Heart left ventricle (tissue), 16 donors: ENCODE measurements around the gene NINJ1. TPM values are rescaled to one million over a fixed set of nuclear protein-coding genes. Genes with fewer than 3 reads are reported as not detected.
A peak's percentile ranks its signal among the peaks of the same experiment; 100 is the strongest.

Experiments used
- ATAC-seq, 4 donors: fragments of 200-7000 bp; cut with Tn5 transposase; one replicate each; pipeline ENCODE4 v1.9.1; 2020 to 2022; ENCODE audit warnings: moderate library complexity in 4 of 4, mild to moderate bottlenecking in 3 of 4, moderate number of reproducible peaks in 1 of 4
- DNase-seq, 5 donors: peaks; one replicate each; pipeline ENCODE4 v3.0.0-alpha.2; 2020
- H3K27ac ChIP-seq, 12 donors: fragments of 200-600 bp; sonication (generic) in 4 of 12; one replicate each; pipeline versions ENCODE4 v1.5.0 to v1.8.0; 2016 to 2022; ENCODE audit warnings: mild to moderate bottlenecking in 2 of 12
- H3K27me3 ChIP-seq, 9 donors: fragments of 200-600 bp; sonication (generic) in 2 of 9; one replicate each; pipeline versions ENCODE4 v1.5.1 to v1.8.0; 2016 to 2022; ENCODE audit warnings: mild to moderate bottlenecking in 3 of 9
- H3K36me3 ChIP-seq, 9 donors: fragments of 200-600 bp; sonication (generic) in 2 of 9; one replicate each; pipeline versions ENCODE4 v1.5.0 to v1.8.0; 2018 to 2022; ENCODE audit warnings: mild to moderate bottlenecking in 2 of 9
- H3K4me1 ChIP-seq, 12 donors: fragments of 200-600 bp; sonication (generic) in 4 of 12; one replicate each; pipeline versions ENCODE4 v1.5.0 to v1.8.0; 2016 to 2022; ENCODE audit warnings: mild to moderate bottlenecking in 3 of 12
- H3K4me3 ChIP-seq, 12 donors: fragments of 200-600 bp; sonication (generic) in 4 of 12; one replicate each; pipeline versions ENCODE4 v1.5.0 to v1.8.0; 2017 to 2022; ENCODE audit warnings: mild to moderate bottlenecking in 9 of 12, moderate library complexity in 4 of 12
- H3K9me3 ChIP-seq, 12 donors: fragments of 200-600 bp; sonication (generic) in 4 of 12; one replicate each; pipeline versions ENCODE4 v1.5.0 to v1.8.0; 2016 to 2022; ENCODE audit warnings: mild to moderate bottlenecking in 1 of 12
- POLR2A ChIP-seq, 2 donors: fragments of 450-650 bp; IDR thresholded peaks; one replicate each; pipeline ENCODE4 v1.6.1; 2017; ENCODE audit warnings: antibody characterized with exemption in 2 of 2, mild to moderate bottlenecking in 2 of 2, moderate library complexity in 2 of 2
- WGBS, 4 donors: extraction: QIAGEN DNeasy Blood & Tissue Kit in 2 of 4; methylation state at CpG; one replicate each; pipeline versions ENCODE4 v1.1.5 to v1.1.7; 2013 to 2018; 5-methylcytosine and 5-hydroxymethylcytosine counted together
- intact Hi-C, 10 donors: fragments of 100-400 bp; cut with DNase I; formaldehyde crosslinking; loops; one replicate each; pipeline versions ENCODE4 v1.11.1 to v1.14.2; 2022
- polyA plus RNA-seq, 2 donors: library from polyadenylated mRNA; stranded (reverse); fragments of 200-250 nt; gene quantifications; one replicate each; pipeline ENCODE4 v1.2.3, GENCODE V29; 2013
- total RNA-seq, 9 donors: library from RNA; depleted of rRNA in 2 of 9; stranded (reverse); fragments of >200 nt in 2 of 9; fragmentation: NEBNext Ultra II Directional in 3 of 9; extraction: Animal tissue kit (Norgen Biotek cat#: 25700) in 3 of 9; gene quantifications; one replicate each; pipeline versions ENCODE4 v1.1.0 to v1.2.4, GENCODE V29; 2016 to 2023
- TF ChIP-seq, protein P1 (sequence below), 12 donors: fragments of 200-600 bp; sonication (generic) in 4 of 12; IDR thresholded peaks; one replicate each; pipeline versions ENCODE4 v1.5.0 to v1.8.0; 2018 to 2022; ENCODE audit warnings: antibody characterized with exemption in 12 of 12, mild to moderate bottlenecking in 5 of 12
- donor health status: ischemic (EF 13 %, LVEDD 7.1; RV severe dilation, severe dysfunction).
- donor health status: healthy with polysubstance abuse.
- donor health status: DM: no; HTN: yes; CAD: no.
- donor health status: DM: no; HTN: no; CAD: no.
- donor health status: ischemic (EF 25% LVEDD 6.9; RV normal size, moderate dysfunction).
- donor health status: ischemic (EF 25% LVEDD 5.7; RV mildly dilated, moderate dysfunction).
- donor health status: healthy.
- donor health status: DM: yes; HTN: yes; CAD: no.
- donor health status: ischemic (EF 35%, LVEDD 5.7; RV mildly dilated, moderate dysfunction).
- donor health status: nonischemic (EF 11% LVEDD 7.7; RV severe dilation, severe dysfunction).
- donor health status: DM: yes; HTN: yes; CAD: no.
- donor health status: PGD.
- donor health status: ischemic (EF 29% LVEDD 5.4; RV normal size, mild dysfunction).
- donor health status: nonischemic (EF 23%, LVEDD 6.1; RV moderate dilation, normal function).

The NINJ1 gene
- total and polyA plus RNA-seq, 11 donors = 42.2 to 96.1 (median 52.9) TPM

DNA sequence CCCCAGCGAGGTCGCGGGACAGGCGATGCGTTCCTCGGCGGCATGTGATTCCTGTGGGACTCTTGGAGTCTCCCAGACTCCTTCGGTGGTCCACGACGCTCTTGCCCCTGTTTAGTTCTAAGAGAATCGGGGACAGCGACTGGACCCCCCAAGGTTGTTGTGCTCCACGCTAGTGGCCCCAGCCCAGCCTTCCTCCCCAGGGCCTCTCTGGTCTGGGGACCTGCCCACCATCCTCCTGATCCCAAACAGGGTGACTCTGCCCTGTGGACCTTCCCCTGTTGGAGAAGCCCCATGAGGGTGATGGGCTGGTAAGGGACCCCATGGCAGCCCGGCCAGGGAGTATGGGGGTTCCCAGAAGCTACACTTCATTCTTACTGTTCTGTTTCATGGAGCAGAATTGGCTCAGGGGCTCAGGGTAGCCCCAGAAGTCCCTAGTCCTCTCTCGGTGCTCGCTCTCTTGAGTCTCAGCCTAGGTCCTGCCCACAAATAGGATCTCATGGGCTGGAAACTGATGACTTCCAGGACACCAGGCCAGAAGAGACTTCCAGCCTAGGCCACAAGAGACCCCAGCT, 37.2 kb downstream of the NINJ1 start:
- WGBS, 4 donors = 16 to 23% (median 19%) methylated on average over 13 to 16 of the region's 16 CpGs
- Histone ChIP-seq H3K4me3 (peak overlapping the region; percentile 51 to 100 (median 94)), H3K9me3 (peaks cover 0 to 3% (median 0%) of the 10 kb centered on the region in 12 donors), H3K27me3 (no peaks in the 10 kb centered on the region), H3K27ac (peak overlapping the region; percentile 74 to 98 (median 92)), H3K4me1 (peaks cover 15 to 67% (median 54%) of the 10 kb centered on the region in 12 donors), H3K36me3 (no peaks in the 10 kb centered on the region)
- TF ChIP-seq POLR2A (IDR thresholded peaks at IDR 0.05) = no peak
- TF ChIP-seq, protein P1, sequence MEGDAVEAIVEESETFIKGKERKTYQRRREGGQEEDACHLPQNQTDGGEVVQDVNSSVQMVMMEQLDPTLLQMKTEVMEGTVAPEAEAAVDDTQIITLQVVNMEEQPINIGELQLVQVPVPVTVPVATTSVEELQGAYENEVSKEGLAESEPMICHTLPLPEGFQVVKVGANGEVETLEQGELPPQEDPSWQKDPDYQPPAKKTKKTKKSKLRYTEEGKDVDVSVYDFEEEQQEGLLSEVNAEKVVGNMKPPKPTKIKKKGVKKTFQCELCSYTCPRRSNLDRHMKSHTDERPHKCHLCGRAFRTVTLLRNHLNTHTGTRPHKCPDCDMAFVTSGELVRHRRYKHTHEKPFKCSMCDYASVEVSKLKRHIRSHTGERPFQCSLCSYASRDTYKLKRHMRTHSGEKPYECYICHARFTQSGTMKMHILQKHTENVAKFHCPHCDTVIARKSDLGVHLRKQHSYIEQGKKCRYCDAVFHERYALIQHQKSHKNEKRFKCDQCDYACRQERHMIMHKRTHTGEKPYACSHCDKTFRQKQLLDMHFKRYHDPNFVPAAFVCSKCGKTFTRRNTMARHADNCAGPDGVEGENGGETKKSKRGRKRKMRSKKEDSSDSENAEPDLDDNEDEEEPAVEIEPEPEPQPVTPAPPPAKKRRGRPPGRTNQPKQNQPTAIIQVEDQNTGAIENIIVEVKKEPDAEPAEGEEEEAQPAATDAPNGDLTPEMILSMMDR (IDR thresholded peaks at IDR 0.05) = no peak
- DNase-seq (peak in 2 of 5 donors; percentile 1 to 33), ATAC-seq (no peak)
- intact Hi-C loops = loop anchor here in 5 of 10 donors (5.0 to 10.0 kb wide), 5 partner anchors 35 to 468 kb away; partner anchors contain the start of genes FAM120A (in 2 of the 5), FAM120AOS (in 2 of the 5) and NINJ1 (in 2 of the 5)

DNA sequence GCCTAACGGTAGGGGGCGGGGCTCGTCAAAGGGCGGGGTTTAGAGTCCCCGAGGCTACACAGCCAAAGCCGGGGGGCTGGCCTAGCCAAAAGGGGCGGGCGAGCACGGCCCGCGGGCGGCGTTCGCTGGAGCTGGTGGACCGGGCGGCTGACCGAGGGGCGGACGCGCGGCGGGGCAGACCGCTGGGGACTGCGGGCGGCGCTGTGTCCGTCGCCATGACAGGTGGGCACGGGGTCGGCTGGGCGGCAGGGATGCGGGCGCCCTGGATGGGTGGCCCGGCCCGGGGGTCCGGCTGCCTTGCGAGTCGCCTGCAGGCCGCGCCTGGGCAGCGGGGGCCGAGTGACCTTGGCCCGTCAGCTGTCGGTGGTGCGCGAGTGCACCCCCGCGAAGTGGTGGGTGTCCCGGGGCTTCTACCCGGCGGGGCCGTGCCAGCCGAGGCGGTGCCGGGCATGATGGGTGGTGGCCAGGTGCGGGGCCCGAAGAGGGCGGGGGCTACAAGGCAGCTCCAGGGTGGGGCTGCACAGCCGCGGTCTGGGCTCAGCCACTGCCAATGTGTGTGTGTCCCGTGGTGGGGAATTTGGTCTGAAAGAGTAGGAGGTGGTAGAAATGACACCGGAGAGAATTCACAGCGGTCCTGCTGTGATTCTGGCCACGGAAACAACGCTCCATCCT, 37.8 kb downstream of the NINJ1 start, which contains the start of gene CARD19:
CARD19 (plus strand) TSS at position 87 of the 672 bp plus-strand sequence; CDS start at position 216, 129 bp downstream.
- peak; percentile 94 to 99 for TF ChIP-seq POLR2A (IDR thresholded peaks at IDR 0.05)
- TF ChIP-seq, protein P1 (IDR thresholded peaks at IDR 0.05) = peak in 2 of 12 donors; percentile 5 to 23
- no peaks in the 10 kb centered on the region for H3K36me3 ChIP-seq
- H3K4me1 ChIP-seq = peaks cover 15 to 67% (median 54%) of the 10 kb centered on the region in 12 donors
- DNase-seq = peak in 4 of 5 donors; percentile 55 to 73 (median 63)
- H3K27ac ChIP-seq = peak within 1 kb of the TSS; percentile 80 to 98 (median 96)
- no peaks in the 10 kb centered on the region for H3K27me3 ChIP-seq
- 1% methylated on average over 17 to 65 of the region's 65 CpGs for WGBS, 4 donors
- peaks cover 0 to 10% (median 0%) of the 10 kb centered on the region in 12 donors for H3K9me3 ChIP-seq
- peak in 2 of 4 donors; percentile 8 to 10 for ATAC-seq
- intact Hi-C loops = loop anchor here in 5 of 10 donors (5.0 to 10.0 kb wide), 5 partner anchors 36 to 469 kb away; partner anchors contain the start of genes FAM120A (in 2 of the 5), FAM120AOS (in 2 of the 5) and NINJ1 (in 2 of the 5)
- peak within 1 kb of the TSS; percentile 51 to 100 (median 94) for H3K4me3 ChIP-seq

DNA sequence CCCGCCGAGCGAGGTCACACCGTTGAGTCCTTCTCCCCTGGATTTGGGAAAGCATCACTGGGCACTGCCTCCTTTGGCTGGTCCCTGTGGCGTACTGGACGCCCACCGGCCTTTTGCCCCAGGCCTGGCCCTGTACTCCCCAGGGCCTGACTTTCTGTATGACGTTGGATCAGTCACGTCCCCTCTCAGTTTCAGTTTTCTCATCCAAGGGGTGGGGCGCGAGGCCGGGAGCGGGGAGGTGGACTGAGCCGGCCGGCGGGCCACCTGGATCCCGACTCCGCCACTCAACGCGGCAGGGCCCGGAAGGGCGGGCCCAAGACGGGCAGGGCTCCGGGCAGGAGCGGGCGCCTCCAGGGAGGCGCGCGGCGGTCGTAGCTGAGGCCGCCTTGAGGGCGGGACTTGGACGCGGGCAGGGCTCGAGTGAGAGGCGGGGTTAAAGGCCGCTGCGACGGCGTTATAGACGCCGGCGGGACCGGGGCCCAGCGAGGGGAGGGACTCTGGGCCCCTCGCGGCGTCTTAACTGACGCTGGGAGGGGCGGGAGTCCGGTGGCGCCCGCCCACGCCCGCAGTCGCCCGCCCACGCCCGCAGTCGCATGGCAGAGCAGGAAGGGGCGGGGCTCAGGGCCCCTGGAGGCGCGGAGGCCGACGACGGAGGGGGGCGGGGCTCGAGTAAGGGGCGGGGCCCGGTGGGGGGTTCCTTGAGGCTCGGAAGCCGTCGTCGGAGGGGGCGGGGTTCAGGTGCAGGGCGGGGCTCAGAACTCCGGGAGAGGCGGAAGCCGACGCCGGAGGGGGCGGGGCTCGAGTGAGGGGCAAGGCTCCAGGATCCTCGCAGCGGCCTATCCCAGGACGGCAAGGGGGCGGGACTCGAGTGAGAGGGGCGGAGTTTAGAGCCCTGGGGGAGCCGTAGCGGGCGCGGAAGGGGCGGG, 38.6 kb downstream of the NINJ1 start:
- peaks cover 15 to 67% (median 54%) of the 10 kb centered on the region in 12 donors for H3K4me1 ChIP-seq
- TF ChIP-seq, protein P1 (IDR thresholded peaks at IDR 0.05) = no peak
- peak in 1 of 2 donors; percentile 86 for TF ChIP-seq POLR2A (IDR thresholded peaks at IDR 0.05)
- WGBS, 4 donors = 5 to 16% (median 10%) methylated on average over 26 to 95 of the region's 95 CpGs
- peak; percentile 85 to 93 (median 90) for ATAC-seq
- H3K27ac ChIP-seq = peak overlapping the region; percentile 80 to 98 (median 96)
- H3K4me3 ChIP-seq = peak overlapping the region; percentile 51 to 100 (median 94)
- peak; percentile 100 for DNase-seq
- H3K36me3 ChIP-seq = no peaks in the 10 kb centered on the region
- H3K27me3 ChIP-seq = no peaks in the 10 kb centered on the region
- peaks cover 0 to 14% (median 0%) of the 10 kb centered on the region in 12 donors for H3K9me3 ChIP-seq
- intact Hi-C loops = loop anchor here in 5 of 10 donors (5.0 to 10.0 kb wide), 5 partner anchors 37 to 469 kb away; partner anchors contain the start of genes FAM120A (in 2 of the 5), FAM120AOS (in 2 of the 5) and NINJ1 (in 2 of the 5)
